Loucy (cell line): ENCODE results near the gene CD300C.

Experiments used
- H2AFZ ChIP-seq: fragments of 200-600 bp; sonication (generic); 2 replicates; pipeline ENCODE4 v1.6.0; 2016; ENCODE audit warnings: antibody characterized with exemption, mild to moderate bottlenecking, low read length, moderate library complexity
- H3F3A ChIP-seq: fragments of 200-600 bp; 2 replicates; pipeline ENCODE4 v1.6.0; 2016; ENCODE audit warnings: antibody characterized with exemption, low read depth, mild to moderate bottlenecking
- H3K27me3 ChIP-seq: fragments of 200-600 bp; sonication (generic); 2 replicates; pipeline ENCODE4 v1.6.1; 2014; ENCODE audit warnings: low read length, mild to moderate bottlenecking; ENCODE audit not compliant: insufficient read depth, poor library complexity, severe bottlenecking
- H3K36me3 ChIP-seq: fragments of 200-600 bp; sonication (generic); 2 replicates; pipeline ENCODE4 v1.6.1; 2016; ENCODE audit warnings: low read length; ENCODE audit not compliant: insufficient read depth
- H3K4me1 ChIP-seq: fragments of 200-600 bp; sonication (generic); 2 replicates; pipeline ENCODE4 v1.5.1; 2014; ENCODE audit warnings: low read length, mild to moderate bottlenecking; ENCODE audit not compliant: insufficient read depth, poor library complexity, severe bottlenecking
- H3K4me2 ChIP-seq: fragments of 200-600 bp; sonication (generic); 2 replicates; pipeline ENCODE4 v1.6.0; 2014; ENCODE audit warnings: antibody characterized with exemption, low read length, low read depth, mild to moderate bottlenecking; ENCODE audit not compliant: poor library complexity, severe bottlenecking
- H3K4me3 ChIP-seq: fragments of 200-600 bp; sonication (generic); 2 replicates; pipeline ENCODE4 v1.5.1; 2014; ENCODE audit warnings: low read length, mild to moderate bottlenecking, mixed read lengths; ENCODE audit not compliant: poor library complexity, severe bottlenecking
- H3K79me2 ChIP-seq: fragments of 200-600 bp; sonication (generic); 2 replicates; pipeline ENCODE4 v1.6.1; 2014; ENCODE audit warnings: low read length; ENCODE audit not compliant: insufficient read depth
- H3K9ac ChIP-seq: fragments of 200-600 bp; sonication (generic); 2 replicates; pipeline ENCODE4 v1.6.0; 2014; ENCODE audit warnings: mild to moderate bottlenecking, low read depth, low read length, moderate library complexity; ENCODE audit not compliant: poor library complexity, severe bottlenecking
- H3K9me2 ChIP-seq: fragments of 200-600 bp; sonication (generic); replicated peaks from 2 replicates; pipeline ENCODE4 v1.6.1; 2016; ENCODE audit warnings: low read depth, low read length, mixed read lengths
- H3K9me3 ChIP-seq: fragments of 200-600 bp; sonication (generic); 2 replicates; pipeline ENCODE4 v1.6.1; 2014; ENCODE audit warnings: mild to moderate bottlenecking, antibody characterized with exemption, low read length, low read depth; ENCODE audit not compliant: insufficient read depth
- H4K20me1 ChIP-seq: fragments of 200-600 bp; sonication (generic); 2 replicates; pipeline ENCODE4 v1.6.0; 2014; ENCODE audit warnings: antibody characterized with exemption, low read length, mild to moderate bottlenecking; ENCODE audit not compliant: insufficient read depth, poor library complexity, severe bottlenecking
- CTCF ChIP-seq: fragments of 200-600 bp; sonication (generic); conservative IDR thresholded peaks from 2 replicates; pipeline ENCODE4 v1.5.1; 2014; ENCODE audit warnings: mild to moderate bottlenecking, antibody characterized with exemption, low read length
- EZH2phosphoT487 ChIP-seq: fragments of 200-600 bp; IDR thresholded peaks from 2 replicates; pipeline ENCODE4 v1.6.1; 2018; ENCODE audit warnings: antibody characterized with exemption, mild to moderate bottlenecking, moderate library complexity, borderline replicate concordance

CD300C gene

GRCh38 chr17:74565126-74565525 lies 19.2 kb upstream of the CD300C start:
- H4K20me1 ChIP-seq = no peaks in the 10 kb centered on the region
- H3K27me3 ChIP-seq = no peaks in the 10 kb centered on the region
- H3K4me3 ChIP-seq = no peak overlapping the region
- no peaks in the 10 kb centered on the region for H3K9me3 ChIP-seq
- H3F3A ChIP-seq = no peaks in the 10 kb centered on the region
- no peak overlapping the region for H3K9ac ChIP-seq
- H3K36me3 ChIP-seq = no peaks in the 10 kb centered on the region
- H3K4me1 ChIP-seq = no peaks in the 10 kb centered on the region
- H3K4me2 ChIP-seq = no peak overlapping the region
- TF ChIP-seq CTCF (no peak), EZH2phosphoT487 (no peak)
- H3K79me2 ChIP-seq = no peaks in the 10 kb centered on the region
- no peaks in the 10 kb centered on the region for H3K9me2 ChIP-seq
- H2AFZ ChIP-seq = no peak overlapping the region

DNA sequence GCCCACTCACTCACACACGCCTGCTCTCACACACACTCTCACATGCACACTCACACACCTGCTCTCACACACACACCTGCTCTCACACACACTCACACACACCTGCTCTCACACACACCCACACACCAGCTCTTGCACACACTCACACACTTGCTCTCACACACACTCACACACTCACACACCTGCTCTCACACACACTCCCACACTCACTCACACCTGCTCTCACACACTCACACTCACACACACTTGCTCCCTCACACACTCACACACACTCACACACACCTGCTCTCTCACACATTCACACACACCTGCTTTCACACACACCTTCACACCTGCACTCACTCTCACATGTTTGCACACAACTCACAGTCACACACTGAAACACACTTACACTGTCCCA lies 17.4 kb upstream of the CD300C start:
- H3K4me2 ChIP-seq = no peak overlapping the region
- TF ChIP-seq EZH2phosphoT487 (no peak), CTCF (no peak)
- H3K4me1 ChIP-seq = no peaks in the 10 kb centered on the region
- no peak overlapping the region for H2AFZ ChIP-seq
- no peaks in the 10 kb centered on the region for H3K9me2 ChIP-seq
- H3K9ac ChIP-seq = no peak overlapping the region
- no peaks in the 10 kb centered on the region for H4K20me1 ChIP-seq
- no peaks in the 10 kb centered on the region for H3K9me3 ChIP-seq
- no peak overlapping the region for H3K4me3 ChIP-seq
- H3K27me3 ChIP-seq = no peaks in the 10 kb centered on the region
- no peaks in the 10 kb centered on the region for H3K36me3 ChIP-seq
- H3F3A ChIP-seq = no peaks in the 10 kb centered on the region
- H3K79me2 ChIP-seq = no peaks in the 10 kb centered on the region

DNA sequence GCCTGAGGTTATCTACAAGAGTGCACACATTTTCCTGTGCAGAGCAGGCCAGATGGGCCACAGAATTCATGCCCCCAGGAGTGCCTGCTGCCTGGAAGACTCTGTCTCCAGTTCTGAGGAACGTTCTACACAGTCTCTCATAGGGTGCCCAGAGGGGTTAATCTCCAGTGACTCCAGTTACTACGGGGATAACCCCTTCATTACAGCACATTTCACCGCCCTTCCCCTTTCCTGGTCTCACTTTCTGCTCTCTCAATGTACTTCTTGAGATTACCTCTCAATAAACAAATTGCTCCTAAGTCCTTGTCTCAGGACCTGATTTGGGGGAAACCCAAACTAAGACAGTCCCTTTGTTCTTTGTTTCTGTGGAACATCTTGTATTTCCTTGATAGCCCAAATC lies 15.7 kb upstream of the CD300C start:
- no peaks in the 10 kb centered on the region for H3K36me3 ChIP-seq
- H3K9ac ChIP-seq = no peak overlapping the region
- H3K9me3 ChIP-seq = no peaks in the 10 kb centered on the region
- no peaks in the 10 kb centered on the region for H3K79me2 ChIP-seq
- no peak overlapping the region for H3K4me2 ChIP-seq
- TF ChIP-seq EZH2phosphoT487 (no peak), CTCF (no peak)
- H3K27me3 ChIP-seq = no peaks in the 10 kb centered on the region
- H3K9me2 ChIP-seq = no peaks in the 10 kb centered on the region
- no peak overlapping the region for H2AFZ ChIP-seq
- no peaks in the 10 kb centered on the region for H3K4me1 ChIP-seq
- no peaks in the 10 kb centered on the region for H4K20me1 ChIP-seq
- no peak overlapping the region for H3K4me3 ChIP-seq
- H3F3A ChIP-seq = no peaks in the 10 kb centered on the region
